Adipocyte (in vitro differentiated cells): ENCODE data around the gene RAB3B.
"Not testable (repeated sequence)": the region's sequence is repeated elsewhere in the genome, so short reads cannot be mapped to it uniquely, and the experiment has no call there.

Source experiments
- DNase-seq: peaks from one replicate; pipeline ENCODE4 v3.0.0-alpha.2; 2015; ENCODE audit warnings: low read depth
- H3K27me3 ChIP-seq: replicated peaks from 2 replicates; pipeline ENCODE4 v1.7.0; 2013; ENCODE audit warnings: mild to moderate bottlenecking, low read length, moderate library complexity; ENCODE audit not compliant: control insufficient read depth, insufficient read depth
- H3K36me3 ChIP-seq: 2 replicates; pipeline ENCODE4 v1.7.0; 2013; ENCODE audit warnings: low read length, mild to moderate bottlenecking, moderate library complexity; ENCODE audit not compliant: control insufficient read depth, insufficient read depth, severe bottlenecking
- H3K4me1 ChIP-seq: 2 replicates; pipeline ENCODE4 v1.7.0; 2013; ENCODE audit warnings: mild to moderate bottlenecking, low read length, moderate library complexity; ENCODE audit not compliant: control insufficient read depth, insufficient read depth
- H3K4me3 ChIP-seq: 2 replicates; pipeline ENCODE4 v1.7.0; 2013; ENCODE audit warnings: mild to moderate bottlenecking, low read length, moderate library complexity
- H3K9ac ChIP-seq: 2 replicates; pipeline ENCODE4 v1.7.0; 2013; ENCODE audit warnings: mild to moderate bottlenecking, low read length, moderate library complexity
- H3K9me3 ChIP-seq: 2 replicates; pipeline ENCODE4 v1.7.0; 2013; ENCODE audit warnings: mild to moderate bottlenecking, low read length, moderate library complexity; ENCODE audit not compliant: control insufficient read depth

The RAB3B gene, protein sequence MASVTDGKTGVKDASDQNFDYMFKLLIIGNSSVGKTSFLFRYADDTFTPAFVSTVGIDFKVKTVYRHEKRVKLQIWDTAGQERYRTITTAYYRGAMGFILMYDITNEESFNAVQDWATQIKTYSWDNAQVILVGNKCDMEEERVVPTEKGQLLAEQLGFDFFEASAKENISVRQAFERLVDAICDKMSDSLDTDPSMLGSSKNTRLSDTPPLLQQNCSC

DNA sequence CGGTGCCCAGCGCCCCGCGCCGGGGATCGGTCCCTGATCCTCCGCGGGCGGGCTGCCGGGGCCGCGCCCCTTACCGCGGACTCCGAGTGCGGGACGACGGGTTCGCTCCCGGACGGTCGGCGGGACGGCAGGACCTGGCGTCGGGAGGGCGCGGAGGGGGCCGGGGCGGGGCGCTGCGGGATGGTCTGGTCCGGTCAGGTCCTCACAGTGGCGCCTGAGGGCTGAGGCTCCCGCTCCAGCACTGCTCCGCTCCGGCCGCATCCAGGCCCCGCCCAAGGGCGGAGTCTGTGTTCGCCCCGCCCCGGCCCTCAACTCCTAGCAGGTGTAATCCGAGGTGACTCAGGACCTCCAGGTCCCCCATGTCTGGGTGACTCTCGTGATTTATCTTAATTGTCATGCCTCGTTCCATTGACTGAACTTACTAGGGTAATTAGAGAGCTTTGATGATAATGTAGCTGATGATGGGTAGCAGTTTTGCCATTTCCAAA, at the start of gene RAB3B:
TSS of gene RAB3B (minus strand) at position 223 of the 488 bp plus-strand sequence. CDS start 13,583 bp downstream, outside the sequence.
- Histone ChIP-seq H3K4me1 (no peaks in the 10 kb centered on the region), H3K9ac (no peak within 1 kb of the TSS), H3K27me3 (peaks cover 20% of the 10 kb centered on the region), H3K36me3 (no peaks in the 10 kb centered on the region), H3K4me3 (peak within 1 kb of the TSS; percentile 58), H3K9me3 (no peaks in the 10 kb centered on the region)
- peak; percentile 84 for DNase-seq

DNA sequence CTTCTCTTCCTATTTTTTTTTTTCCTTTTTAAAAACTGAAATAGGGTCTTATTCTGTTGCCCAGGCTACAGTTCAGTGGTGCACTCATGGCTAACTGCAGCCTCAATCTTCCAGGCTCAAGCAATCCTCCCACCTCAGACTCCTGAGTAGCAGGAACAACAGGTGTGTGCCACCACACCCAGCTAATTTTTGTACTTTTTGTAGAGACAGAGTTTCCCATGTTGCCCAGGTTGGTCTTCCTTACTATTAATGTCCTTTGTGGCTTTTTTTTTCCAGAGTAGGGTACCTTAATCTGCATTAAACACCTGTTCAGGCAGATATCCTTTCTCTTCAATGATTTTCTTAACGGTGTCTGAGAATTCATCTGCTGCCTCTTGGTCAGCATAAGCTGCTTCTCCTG, 47.4 kb upstream of the RAB3B start:
- no peaks in the 10 kb centered on the region for H3K9me3 ChIP-seq
- H3K27me3 ChIP-seq: no peaks in the 10 kb centered on the region
- H3K36me3 ChIP-seq: peaks cover 22% of the 10 kb centered on the region
- peaks cover 11% of the 10 kb centered on the region for H3K4me1 ChIP-seq
- H3K4me3 ChIP-seq: no peak overlapping the region
- no peak overlapping the region for H3K9ac ChIP-seq
- DNase-seq: no peak

DNA sequence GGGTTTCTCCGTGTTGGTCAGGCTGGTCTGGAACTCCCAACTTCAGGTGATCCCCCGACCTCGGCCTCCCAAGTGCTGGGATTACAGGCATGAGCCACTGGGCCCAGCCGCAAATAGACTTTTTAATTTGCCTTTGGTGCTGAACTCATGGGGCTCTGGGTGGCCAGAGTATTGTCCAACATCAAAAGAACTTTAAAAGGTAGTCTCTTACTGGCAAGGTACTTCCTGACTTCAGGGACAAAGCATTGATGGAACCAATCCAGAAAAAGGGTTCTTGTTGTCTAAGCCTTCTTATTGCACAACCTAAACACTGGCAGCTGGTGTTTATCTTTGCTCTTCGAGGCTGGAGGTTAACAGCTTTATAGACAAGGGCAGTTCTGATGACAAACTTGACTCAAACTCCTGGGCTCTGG, 46.9 kb upstream of the RAB3B start:
- H3K9me3 ChIP-seq: no peaks in the 10 kb centered on the region
- DNase-seq: peak; percentile 49
- peaks cover 22% of the 10 kb centered on the region for H3K36me3 ChIP-seq

DNA sequence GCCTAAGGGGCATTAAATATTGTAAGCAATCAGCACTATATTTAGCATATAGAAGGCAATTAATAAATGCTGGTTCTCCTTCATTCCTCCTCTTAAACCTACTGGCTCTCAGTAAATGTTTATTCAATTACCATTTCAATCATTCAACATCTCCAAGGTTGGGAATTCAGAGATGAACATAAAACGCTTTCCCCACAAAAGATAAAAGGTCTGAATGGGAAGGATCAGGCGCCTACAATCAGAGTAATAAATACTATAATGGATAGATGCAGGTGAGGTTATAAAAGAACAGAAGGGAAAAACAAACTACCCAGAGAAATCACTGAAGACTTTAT, 43.5 kb upstream of the RAB3B start:
- peaks cover 4% of the 10 kb centered on the region for H3K36me3 ChIP-seq
- H3K27me3 ChIP-seq: no peaks in the 10 kb centered on the region
- peak overlapping the region; percentile 95 for H3K9ac ChIP-seq
- H3K4me3 ChIP-seq: peak overlapping the region; percentile 97
- DNase-seq: no peak
- no peaks in the 10 kb centered on the region for H3K9me3 ChIP-seq
- peaks cover 34% of the 10 kb centered on the region for H3K4me1 ChIP-seq

More for the DNA sequence above, 46.9 kb upstream of the RAB3B start:
- Histone ChIP-seq H3K4me1 (peaks cover 14% of the 10 kb centered on the region), H3K27me3 (no peaks in the 10 kb centered on the region), H3K9ac (no peak overlapping the region), H3K4me3 (no peak overlapping the region)

DNA sequence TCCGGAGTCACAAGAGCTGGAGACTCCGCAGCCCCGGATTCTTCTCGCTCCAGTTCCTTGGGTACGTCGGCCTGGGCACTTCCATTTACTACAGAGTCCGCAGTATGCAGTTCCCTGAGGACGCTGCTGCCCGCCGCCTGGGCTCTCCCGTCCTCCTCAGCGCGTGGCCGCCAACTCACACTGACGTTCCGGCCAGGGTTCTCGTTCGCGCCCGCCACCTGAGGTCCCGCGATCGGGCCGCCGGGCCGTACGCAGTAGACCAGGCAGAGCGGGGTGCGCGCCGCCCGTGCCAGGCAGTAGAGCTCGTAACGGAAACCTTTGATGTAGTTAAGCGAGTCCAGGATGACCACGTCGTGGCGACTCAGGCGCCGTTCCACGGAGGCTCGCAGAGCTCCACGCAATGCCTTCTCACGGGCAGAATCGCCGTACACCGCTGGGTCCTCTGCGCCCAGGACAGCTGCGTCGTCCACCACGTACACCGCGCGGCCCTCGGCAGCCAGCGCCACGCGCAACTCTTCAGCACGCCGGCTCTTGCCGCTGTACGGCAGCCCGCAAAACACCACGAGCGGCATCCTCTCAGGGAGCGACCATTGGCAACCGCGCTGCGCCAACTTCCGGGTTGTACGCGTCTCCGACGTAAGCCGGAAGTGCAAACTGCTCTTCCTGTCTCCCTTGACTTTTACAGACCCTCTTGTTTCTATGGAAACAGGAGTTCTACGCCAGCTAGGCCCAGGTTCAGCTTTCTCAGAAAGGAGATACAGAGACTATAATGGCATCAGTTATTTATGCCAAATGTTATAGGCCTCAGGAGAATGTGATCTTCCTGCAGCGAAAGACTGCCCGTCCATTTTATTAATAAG, 42.9 kb upstream of the RAB3B start, which contains the start of gene KTI12:
TSS of gene KTI12 (minus strand) at position 621 of the 860 bp plus-strand sequence. CDS start at position 572, 49 bp downstream.
- DNase-seq: peak; percentile 96
- H3K4me1 ChIP-seq: peaks cover 34% of the 10 kb centered on the region
- H3K27me3 ChIP-seq: no peaks in the 10 kb centered on the region
- peak within 1 kb of the TSS; percentile 95 for H3K9ac ChIP-seq
- H3K9me3 ChIP-seq: no peaks in the 10 kb centered on the region
- H3K4me3 ChIP-seq: peak within 1 kb of the TSS; percentile 97
- peaks cover 4% of the 10 kb centered on the region for H3K36me3 ChIP-seq

DNA sequence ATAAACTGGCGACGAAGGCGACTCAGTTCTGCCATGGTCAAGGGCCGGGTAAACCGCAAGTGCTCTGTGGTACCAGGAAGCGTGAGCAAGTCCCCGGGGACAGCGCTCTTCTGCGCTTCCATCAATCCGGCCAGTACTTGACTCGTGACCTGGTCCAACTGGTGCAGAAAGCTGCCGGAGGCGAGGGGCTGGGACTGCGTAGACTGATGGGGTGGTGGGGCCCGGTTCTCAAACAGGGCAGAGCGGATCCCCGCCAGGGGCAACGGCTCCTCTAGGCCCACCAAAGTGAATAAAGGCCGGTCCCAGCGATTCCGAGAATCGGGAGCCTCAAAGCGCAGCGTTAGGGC, 42.3 kb upstream of the RAB3B start:
- Histone ChIP-seq H3K9me3 (no peaks in the 10 kb centered on the region), H3K4me3 (peak overlapping the region; percentile 97), H3K4me1 (peaks cover 30% of the 10 kb centered on the region), H3K9ac (peak overlapping the region; percentile 95), H3K27me3 (no peaks in the 10 kb centered on the region), H3K36me3 (peaks cover 4% of the 10 kb centered on the region)
- peak; percentile 50 for DNase-seq

DNA sequence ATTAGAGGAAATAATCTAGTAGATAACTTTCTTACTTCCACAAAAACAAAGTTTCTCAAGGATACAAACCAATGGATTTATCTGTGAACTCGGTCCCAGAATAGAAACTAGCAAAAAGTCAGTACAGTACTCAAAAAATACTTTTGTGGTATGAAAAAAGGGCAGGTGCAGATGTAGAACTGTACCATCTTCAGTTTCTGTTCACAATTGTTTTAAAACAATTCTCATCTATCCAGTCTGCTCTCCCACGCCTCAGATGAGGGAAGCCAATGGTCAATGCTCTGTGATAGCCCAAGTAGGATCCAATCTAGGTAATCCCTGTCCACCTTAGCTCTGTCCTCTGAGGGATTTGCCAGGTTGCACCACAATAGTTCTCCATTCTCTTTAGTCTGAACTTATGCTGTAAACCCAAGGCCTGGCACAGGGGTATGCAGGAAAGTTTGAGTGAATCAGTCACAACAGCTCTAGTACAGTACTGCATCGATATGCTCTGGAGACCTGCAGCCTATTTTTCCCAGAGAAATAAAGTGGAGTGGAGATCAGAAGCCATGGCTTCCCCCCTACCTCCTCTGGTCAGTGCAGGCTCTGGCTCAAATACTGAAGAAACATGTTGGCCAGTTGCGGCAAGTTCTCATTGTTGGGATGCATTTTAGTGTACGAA, 41.8 kb upstream of the RAB3B start:
- Histone ChIP-seq H3K4me1 (peaks cover 28% of the 10 kb centered on the region), H3K9me3 (no peaks in the 10 kb centered on the region), H3K4me3 (peak overlapping the region; percentile 97), H3K27me3 (no peaks in the 10 kb centered on the region), H3K9ac (peak overlapping the region; percentile 95), H3K36me3 (peaks cover 7% of the 10 kb centered on the region)
- DNase-seq: peak; percentile 18

DNA sequence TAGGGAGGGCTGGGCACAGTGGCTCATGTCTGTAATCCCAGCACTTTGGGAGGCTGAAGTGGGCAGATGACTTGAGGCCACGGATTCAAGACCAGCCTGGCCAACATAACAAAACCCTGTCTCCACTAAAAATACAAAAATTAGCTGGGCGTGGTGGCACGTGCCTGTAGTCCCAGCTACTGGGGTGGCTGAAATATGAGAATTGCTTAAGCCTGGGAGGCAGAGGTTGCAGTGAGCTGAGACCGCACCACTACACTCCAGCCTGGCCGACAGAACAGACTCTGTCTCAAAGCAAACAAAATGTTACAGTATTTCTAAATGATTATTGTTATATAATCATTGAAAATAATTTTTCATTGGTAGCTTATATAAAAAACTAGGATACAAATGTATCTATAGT, 38.3 kb upstream of the RAB3B start:
- Histone ChIP-seq H3K4me1 (peaks cover 24% of the 10 kb centered on the region), H3K36me3 (peaks cover 22% of the 10 kb centered on the region)
- not testable (repeated sequence) for DNase-seq, H3K9ac ChIP-seq, H3K9me3 ChIP-seq, H3K4me3 ChIP-seq, H3K27me3 ChIP-seq

DNA sequence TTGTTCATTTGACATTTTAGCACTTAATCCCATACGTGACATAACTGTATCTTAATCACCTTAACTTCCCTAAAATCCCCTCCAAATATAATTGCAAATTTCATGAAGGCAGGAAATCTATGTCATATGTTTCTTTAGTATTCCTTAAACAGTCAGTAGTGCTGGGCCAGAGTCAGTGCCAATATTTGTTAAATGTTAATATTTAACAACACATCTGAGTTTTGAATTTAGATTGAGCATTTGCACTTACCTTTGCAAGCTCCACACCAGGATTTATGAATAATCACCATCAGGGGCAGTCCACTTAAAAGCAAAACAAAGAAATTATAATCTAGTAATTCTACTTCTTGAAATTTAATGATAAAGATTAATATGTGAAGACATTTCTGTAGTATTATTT, 37.8 kb upstream of the RAB3B start:
- H3K9me3 ChIP-seq: no peaks in the 10 kb centered on the region
- H3K9ac ChIP-seq: no peak overlapping the region
- DNase-seq: no peak
- peaks cover 23% of the 10 kb centered on the region for H3K4me1 ChIP-seq
- H3K36me3 ChIP-seq: peaks cover 27% of the 10 kb centered on the region
- H3K27me3 ChIP-seq: no peaks in the 10 kb centered on the region
- H3K4me3 ChIP-seq: no peak overlapping the region

DNA sequence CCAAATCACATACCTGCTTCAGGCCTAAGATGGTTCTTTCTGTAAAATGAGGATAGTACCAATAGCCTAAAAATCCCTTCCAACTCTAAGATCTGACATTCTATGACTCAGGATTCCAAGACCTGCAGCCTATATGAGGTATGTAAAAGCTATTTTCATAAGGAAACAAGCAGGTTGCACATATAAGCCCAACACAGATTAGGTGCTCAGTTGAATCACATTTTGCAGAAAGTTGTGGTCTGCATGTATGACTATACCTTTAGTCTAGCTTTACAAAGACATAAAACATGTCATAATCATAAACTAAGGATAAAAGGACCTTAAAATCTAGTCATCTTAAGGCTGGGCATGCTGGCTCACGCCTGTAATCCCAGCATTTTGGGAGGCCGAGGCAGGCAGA, 35.8 kb upstream of the RAB3B start:
- H3K36me3 ChIP-seq: peaks cover 45% of the 10 kb centered on the region

DNA sequence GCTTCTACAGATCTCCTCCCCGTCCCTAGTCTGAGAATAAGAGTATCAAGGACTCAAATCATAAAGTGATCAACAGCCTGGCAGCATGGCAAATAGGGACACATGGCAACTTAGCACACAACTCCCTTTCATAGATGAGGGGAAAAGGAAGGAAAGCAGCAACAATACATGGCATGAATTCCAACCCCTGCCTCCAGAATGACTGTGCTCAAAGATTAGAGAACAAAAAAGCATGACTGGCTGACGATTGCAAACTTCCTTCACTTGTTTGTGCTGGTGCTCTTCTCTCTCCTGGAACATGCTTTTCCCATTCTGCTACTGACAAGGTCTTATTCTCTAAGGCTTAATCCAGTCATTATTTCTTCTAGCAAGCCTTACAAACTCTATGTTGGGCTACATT, 31.6 kb upstream of the RAB3B start:
- H3K27me3 ChIP-seq: no peaks in the 10 kb centered on the region
- H3K4me3 ChIP-seq: no peak overlapping the region
- no peaks in the 10 kb centered on the region for H3K4me1 ChIP-seq
- H3K9me3 ChIP-seq: no peaks in the 10 kb centered on the region
- no peak overlapping the region for H3K9ac ChIP-seq
- peaks cover 56% of the 10 kb centered on the region for H3K36me3 ChIP-seq
- DNase-seq: no peak

More for the DNA sequence above, 35.8 kb upstream of the RAB3B start:
- Histone ChIP-seq H3K4me1 (peaks cover 9% of the 10 kb centered on the region), H3K9ac (no peak overlapping the region), H3K9me3 (no peaks in the 10 kb centered on the region), H3K4me3 (no peak overlapping the region), H3K27me3 (no peaks in the 10 kb centered on the region)
- DNase-seq: no peak
